EL (cell line): ENCODE measurements around the gene BHLHE23.
"Not testable (repeated sequence)": the region's sequence is repeated elsewhere in the genome, so short reads cannot be mapped to it uniquely, and the experiment has no call there.

Experiments used
- DNase-seq: peaks from one replicate; pipeline ENCODE4 v3.0.0-alpha.2; 2016

The BHLHE23 gene

GRCh38 chr20:63042448-63043071 lies 35.8 kb upstream of the BHLHE23 start:
- no peak for DNase-seq

DNA sequence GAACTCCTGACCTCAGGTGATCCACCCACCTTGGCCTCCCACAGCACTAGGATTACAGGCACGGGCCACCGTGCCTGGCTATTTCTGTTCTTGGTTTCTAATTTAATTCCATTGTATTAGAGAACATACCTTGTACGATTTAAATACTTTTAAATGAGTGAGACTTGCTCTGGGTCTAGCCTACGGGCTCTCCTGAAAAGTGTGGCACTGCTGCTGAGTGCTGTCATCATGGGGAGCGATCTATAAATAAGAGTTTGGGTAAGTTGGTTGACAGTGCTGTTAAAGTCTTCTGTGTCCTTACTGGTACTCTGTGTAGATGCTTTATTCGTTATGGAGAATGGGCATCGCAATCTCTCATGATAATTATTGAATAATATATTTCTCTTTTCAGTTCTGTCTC lies 35.0 kb upstream of the BHLHE23 start:
- no peak for DNase-seq

GRCh38 chr20:63037669-63038268 lies 31.0 kb upstream of the BHLHE23 start:
- DNase-seq = no peak

DNA sequence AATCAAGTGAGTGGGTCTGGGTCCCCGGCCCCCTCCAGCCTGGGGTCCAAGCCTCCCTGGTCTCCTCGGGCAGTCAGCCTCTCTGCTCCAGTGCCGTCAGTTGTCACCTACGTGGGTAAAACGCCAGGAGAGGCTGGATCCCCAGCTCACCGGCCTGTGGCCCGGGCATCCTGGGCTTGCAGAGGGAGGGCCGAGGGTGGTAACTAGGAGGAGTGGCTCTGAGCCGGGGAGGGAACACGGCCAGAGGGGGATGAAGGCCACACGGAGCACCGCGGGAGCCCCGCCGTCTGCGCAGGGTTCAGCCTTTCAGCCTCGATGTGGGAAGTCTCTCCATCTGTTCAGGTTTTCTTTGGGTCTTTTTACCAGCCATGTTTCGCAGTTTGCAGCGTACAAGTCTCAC lies 29.5 kb upstream of the BHLHE23 start:
- DNase-seq = no peak

DNA sequence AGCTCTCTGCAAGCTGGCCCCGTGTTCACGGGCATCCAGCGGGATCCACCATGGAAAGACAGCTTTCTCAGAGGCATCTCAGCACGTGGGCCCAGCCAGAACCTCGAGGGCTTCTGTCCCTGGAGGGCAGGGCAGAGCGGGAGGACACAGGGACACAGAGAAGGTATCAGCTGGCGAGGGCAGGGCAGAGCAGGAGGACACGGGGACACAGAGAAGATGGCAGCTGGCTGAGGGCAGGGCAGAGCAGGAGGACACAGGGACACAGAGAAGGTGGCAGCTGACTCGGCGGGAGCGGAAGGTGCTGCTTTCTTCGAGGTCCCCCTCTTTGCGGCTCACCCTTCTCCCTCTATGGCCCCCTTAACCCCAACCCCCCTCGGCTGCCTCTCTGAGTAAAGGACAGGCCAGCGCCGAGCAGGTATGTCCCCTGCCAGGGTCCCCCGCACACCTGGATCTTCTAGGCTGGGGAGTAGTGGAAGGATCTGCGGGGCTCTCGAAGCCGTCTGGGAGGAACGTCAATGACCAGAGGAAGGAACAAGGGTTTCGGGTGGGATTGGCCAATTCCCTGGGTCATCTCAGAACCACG lies 28.9 kb upstream of the BHLHE23 start:
- DNase-seq = no peak

- DNase-seq = not testable (repeated sequence)
These were observed 28.2 kb upstream of the BHLHE23 start for GRCh38 chr20:63034710-63035602.

- DNase-seq = no peak
These were observed 27.3 kb upstream of the BHLHE23 start for GRCh38 chr20:63033794-63034709.

DNA sequence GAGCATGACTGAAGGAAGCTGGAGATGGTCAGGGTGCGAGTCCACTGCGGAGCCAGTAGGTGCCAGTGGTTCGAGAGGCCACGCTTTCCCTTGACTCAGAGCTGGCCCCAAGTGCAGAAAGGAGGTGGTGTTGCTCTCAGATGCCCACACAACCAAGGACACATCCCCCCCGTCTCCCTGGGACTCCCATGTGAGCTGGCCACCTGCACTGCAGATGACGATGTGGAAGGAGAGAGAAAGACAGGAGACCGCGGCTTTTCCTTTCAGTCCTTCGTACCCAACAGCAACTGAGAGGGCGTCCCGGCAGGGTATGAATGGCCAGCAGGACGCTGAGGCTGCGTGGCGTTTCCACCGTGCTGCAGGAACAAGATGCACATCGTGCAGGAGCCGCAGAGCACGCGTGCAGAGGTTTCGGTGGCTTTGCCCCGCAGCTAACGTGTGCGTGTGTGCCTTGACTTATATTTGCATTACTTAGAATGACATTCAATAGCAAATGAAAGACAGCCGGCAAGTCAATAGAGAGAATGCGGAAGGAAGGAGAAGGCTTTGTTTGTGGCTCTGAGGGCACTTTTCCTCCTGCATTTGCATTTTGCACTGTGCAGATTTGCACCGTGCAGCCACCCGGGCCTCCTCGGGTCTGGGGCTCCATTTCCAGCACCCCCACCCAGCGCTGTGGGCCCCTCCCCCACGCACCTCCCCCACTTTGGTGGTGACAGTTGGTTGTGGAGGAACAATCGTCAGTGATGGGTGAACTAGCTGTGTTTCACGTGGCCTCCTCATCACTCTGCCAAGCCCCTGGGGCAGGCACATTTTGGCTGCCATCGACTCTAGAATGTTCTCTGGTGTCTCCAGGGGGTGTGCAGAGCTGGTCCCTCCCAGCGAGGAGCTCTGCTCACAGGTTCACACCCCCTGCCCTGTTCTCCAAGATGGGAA lies 26.4 kb upstream of the BHLHE23 start:
- DNase-seq = no peak

- DNase-seq = no peak
These were observed 25.4 kb upstream of the BHLHE23 start for GRCh38 chr20:63032026-63032800.

DNA sequence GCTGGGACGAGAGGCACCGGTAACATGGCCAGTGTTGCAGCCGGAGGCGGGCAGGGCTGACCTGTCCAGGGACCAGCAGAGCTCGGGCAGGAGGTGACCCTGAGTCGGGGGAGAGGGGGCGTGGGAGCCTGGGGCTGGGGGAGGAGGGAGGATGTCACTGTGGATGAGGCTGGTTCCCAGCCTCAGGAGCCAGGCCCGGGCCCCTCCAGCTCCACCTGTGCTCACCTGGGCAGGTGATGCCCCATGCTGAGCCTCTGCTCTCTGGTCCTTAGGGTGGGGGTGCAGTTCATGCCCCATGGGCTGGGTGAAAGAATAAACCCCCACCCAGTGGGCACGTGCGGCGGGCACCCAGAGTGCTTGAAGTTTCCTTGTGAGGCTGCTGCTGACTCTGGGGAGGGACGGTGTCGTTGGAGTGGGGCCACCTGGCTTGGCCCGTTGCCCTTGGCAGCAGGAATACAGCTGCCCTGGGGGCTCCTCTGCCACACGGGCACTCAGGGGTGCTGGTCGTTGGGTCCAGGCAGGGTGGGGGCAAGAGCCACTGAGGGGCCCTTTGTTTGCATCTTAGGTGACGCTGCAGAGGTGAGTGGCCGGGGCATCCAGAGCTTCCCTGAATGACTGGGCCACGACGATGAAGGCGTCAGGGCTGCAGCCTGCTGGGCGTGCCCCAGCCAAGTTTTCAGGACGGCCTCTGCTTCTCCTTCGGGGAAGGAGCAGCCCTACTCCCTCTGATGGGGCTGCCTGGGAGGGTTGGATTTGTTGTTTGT lies 24.7 kb upstream of the BHLHE23 start:
- no peak for DNase-seq

DNA sequence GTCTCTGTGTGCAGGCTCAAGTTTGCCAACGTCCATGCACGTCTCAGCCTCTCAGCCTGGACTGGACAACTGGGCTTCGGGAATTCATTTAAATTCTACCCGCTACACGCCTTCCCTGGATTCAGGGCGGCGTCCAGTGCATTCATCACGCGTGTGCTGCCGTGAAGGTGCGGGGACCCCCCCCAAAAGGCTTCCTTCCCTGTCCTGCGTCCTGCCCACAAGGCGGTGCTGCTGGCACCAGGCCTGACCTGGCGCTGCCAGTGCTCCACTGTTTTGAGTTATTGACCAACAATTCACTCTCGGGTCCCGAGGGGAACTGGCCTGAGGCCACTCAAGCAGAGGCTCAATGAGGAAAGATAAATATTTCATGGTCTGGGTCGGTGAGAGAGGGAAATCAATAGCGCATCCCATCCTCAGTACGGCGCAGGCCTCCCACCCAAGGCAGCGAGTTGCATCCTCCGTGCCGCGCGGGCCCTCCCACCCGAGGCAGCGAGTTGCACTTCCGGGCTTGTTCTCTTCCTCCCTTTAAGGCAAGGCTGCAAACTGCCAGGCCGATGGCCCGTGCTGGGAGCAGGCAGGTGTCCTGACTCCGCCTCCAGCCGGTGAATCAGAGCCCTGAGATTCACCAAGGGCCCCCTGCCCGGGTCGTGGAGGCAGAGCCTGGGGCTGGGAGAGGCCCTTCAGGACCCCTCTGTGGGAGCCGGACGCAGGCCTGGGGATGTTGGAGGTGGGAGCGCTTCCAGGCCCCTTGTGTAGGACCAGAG lies 22.8 kb upstream of the BHLHE23 start:
- no peak for DNase-seq

DNA sequence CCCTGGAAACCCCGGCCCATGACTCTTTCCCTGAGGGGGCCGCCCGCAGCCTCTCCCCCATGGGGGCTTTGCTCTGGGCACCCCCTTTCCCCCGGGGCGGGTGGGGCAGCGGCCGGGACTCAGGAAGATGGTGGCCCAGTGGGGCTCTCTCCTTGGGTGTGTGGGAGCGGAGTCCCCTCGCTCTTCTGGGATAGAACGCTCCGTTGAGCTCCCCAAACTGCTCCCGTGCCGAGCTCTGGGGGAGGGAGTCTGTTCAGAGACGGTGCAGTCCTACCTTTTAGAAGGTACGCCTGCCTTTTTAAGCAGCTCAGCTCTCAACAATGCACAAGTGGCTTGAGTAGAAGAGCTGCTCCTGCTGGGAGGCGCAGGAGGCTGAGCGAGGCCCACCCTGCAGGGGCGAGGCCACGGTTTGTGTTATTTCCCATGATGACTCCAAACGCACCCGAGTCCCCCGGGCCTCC lies 21.7 kb upstream of the BHLHE23 start:
- DNase-seq = no peak

DNA sequence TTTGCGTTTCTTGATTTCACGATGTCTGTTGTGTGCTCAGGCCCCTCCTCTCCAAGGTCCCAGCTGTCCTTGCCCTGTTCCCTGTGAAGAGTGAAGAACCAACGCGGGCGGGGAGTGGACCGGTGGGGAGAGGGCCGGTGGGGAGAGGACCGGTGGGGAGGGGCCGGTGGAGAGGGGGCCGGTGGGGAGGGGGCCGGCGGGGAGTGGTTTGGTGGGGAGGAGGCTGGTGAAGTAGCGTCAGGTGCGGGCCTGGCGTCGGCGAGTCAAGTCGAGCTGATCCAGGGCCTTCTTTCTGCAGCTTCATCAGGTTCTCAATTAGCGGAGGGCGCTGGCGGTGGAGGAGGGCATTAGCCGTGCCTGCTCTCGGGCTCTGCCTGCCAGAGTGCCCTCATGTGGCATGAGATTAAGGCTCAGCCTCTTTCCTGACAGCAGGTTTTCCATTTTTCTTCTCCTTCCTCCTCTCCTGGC lies 21.2 kb upstream of the BHLHE23 start:
- DNase-seq = peak; percentile 19

DNA sequence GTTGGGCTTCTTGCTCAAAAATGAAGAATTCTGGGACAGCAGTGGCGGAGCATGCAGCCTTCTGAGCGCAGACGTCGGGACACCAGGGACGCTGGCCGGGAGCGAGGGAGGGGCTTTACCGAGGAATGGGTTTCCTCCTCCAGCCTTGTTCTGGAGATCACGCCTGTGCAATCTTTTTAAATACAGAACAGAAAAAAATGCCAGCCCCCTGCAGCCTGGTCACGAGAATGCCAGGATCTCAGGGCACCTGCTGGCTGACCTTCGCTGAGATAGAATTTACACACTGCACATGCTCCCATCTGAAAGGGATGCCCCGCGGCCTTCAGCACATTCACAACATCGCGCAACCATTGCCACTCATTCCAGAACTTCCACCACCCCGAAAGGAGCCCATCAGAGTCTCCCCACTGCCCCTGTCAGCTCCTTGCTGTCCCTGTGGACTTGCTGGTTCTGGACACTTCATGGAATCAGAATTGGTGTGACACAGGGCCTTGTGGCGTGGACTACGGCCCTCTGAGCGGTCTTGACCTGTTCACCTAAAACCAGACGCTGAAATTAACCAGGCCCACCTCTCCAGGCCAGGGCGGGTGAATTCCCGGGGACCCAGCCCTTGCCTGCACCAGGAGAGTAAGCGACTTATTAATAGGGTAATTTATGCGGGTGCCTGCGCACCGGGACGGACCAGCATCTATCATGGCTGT lies 20.6 kb upstream of the BHLHE23 start:
- DNase-seq = no peak

DNA sequence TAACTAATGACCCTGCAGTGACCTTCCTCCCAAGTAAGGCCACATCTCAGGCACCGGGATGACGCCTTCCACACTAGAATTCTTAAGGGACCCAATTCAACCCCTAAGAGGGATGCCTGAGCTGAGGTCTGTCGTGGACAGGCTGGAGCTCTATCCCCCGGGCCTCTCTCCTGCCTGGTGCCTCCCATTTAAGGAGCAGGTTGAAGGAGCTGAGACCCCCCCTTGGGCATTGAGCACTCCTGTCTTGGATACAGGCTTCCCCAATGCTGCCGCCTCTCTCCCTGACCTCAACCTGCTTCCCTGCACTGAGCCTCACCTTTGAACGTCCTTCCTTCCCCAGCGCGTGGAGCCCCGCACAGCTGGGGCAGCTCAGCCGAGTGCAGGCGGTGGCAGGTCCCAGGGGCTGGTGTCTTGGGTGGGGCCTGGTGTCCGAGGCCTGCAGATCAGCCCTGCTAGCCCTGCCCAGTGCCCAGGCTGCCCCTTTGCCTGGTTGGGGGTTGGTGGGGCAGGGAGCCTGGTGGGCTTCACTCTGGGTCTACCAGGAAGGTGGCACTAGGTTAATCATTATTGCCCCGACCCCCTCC lies 19.9 kb upstream of the BHLHE23 start:
- DNase-seq = no peak

GRCh38 chr20:63025534-63026331 lies 19.0 kb upstream of the BHLHE23 start:
- peak; percentile 44 for DNase-seq
